SK-N-SH (cell line): Measurements from ENCODE around the gene HINT3. TPM values are rescaled to one million over a fixed set of nuclear protein-coding genes. Genes with fewer than 3 reads are reported as not detected.
A peak's percentile ranks its signal among the peaks of the same experiment; 100 is the strongest.

ENCODE experiments used
- CTCF ChIA-PET: fragments of 300-600, 350-600 bp; formaldehyde crosslinking; extraction: SDS; loops from one replicate; lab custom pipeline; 2021; lab: Yijun Ruan, JAX
- POLR2A ChIA-PET: fragments of 350-600 bp; sonication (Branson Sonifier 250); formaldehyde crosslinking; extraction: SDS; loops from one replicate; lab custom pipeline; 2020; ENCODE audit warnings: antibody characterized with exemption, inconsistent platforms; lab: Yijun Ruan, JAX
- DNase-seq: peaks from one replicate; pipeline ENCODE4 v3.0.0; 2012
- H2AFZ ChIP-seq: fragments of 200-600 bp; sonication (generic); 2 replicates; pipeline ENCODE4 v1.8.1; 2016; ENCODE audit warnings: antibody characterized with exemption, mild to moderate bottlenecking, low read depth
- H3F3A ChIP-seq: fragments of 200-600 bp; sonication (generic); replicated peaks from 2 replicates; pipeline ENCODE3; 2016; ENCODE audit warnings: antibody characterized with exemption, mild to moderate bottlenecking; ENCODE audit not compliant: insufficient read depth
- H3K27ac ChIP-seq, 2 experiments: fragments of 200-500 bp in 1 of 2; fragments of 200-600 bp in 1 of 2; sonication (Bioruptor generic) in 1 of 2; sonication (generic), shearing (Covaris generic) in 1 of 2; 2 replicates each; pipeline versions ENCODE4 v1.5.1 to v1.6.1; 2014 to 2016; ENCODE audit warnings: low read depth in 2 of 2, inconsistent platforms in 1 of 2, low read length in 1 of 2, mild to moderate bottlenecking in 1 of 2, mixed read lengths in 1 of 2
- H3K27me3 ChIP-seq: fragments of 200-600 bp; sonication (generic), shearing (Covaris generic); 2 replicates; pipeline ENCODE4 v1.6.1; 2016; ENCODE audit warnings: mixed run types; ENCODE audit not compliant: insufficient read depth
- H3K36me3 ChIP-seq, 2 experiments: fragments of 200-500 bp in 1 of 2; fragments of 200-600 bp in 1 of 2; sonication (Bioruptor generic) in 1 of 2; sonication (generic) in 1 of 2; replicated peaks in 1 of 2; 2 replicates each; pipeline versions ENCODE3 to v1.5.1; 2014 to 2016; ENCODE audit warnings: low read length in 1 of 2, mild to moderate bottlenecking in 1 of 2; ENCODE audit not compliant: insufficient read depth in 2 of 2, control insufficient read depth in 1 of 2
- H3K4me1 ChIP-seq, 2 experiments: fragments of 200-500 bp in 1 of 2; fragments of 200-600 bp in 1 of 2; sonication (Bioruptor generic) in 1 of 2; sonication (generic), shearing (Covaris generic) in 1 of 2; 2 replicates each; pipeline versions ENCODE4 v1.5.1 to v1.6.1; 2014 to 2016; ENCODE audit warnings: low read depth in 1 of 2, low read length in 1 of 2, mixed run types in 1 of 2; ENCODE audit not compliant: insufficient read depth in 2 of 2, control insufficient read depth in 1 of 2
- H3K4me2 ChIP-seq: fragments of 200-600 bp; sonication (generic), shearing (Covaris generic); 2 replicates; pipeline ENCODE4 v1.6.1; 2017; ENCODE audit warnings: mixed run types
- H3K4me3 ChIP-seq, 2 experiments: fragments of 200-500 bp in 1 of 2; fragments of 200-600 bp in 1 of 2; sonication (Bioruptor generic) in 1 of 2; sonication (generic), shearing (Covaris generic) in 1 of 2; 2 replicates each; pipeline versions ENCODE4 v1.5.1 to v1.8.1; 2014 to 2016; ENCODE audit warnings: low read depth in 2 of 2, inconsistent platforms in 1 of 2, low read length in 1 of 2, mild to moderate bottlenecking in 1 of 2, mixed read lengths in 1 of 2, moderate library complexity in 1 of 2
- H3K79me2 ChIP-seq: fragments of 200-600 bp; sonication (generic); 2 replicates; pipeline ENCODE4 v1.8.1; 2017; ENCODE audit warnings: mild to moderate bottlenecking; ENCODE audit not compliant: insufficient read depth
- H3K9ac ChIP-seq: fragments of 200-600 bp; sonication (generic); 2 replicates; pipeline ENCODE4 v1.6.1; 2017; ENCODE audit warnings: mixed run types
- H3K9me2 ChIP-seq: fragments of 200-600 bp; sonication (generic); 2 replicates; pipeline ENCODE4 v1.6.1; 2017; ENCODE audit warnings: mixed run types
- H3K9me3 ChIP-seq: fragments of 200-600 bp; sonication (generic); 2 replicates; pipeline ENCODE4 v1.6.1; 2017; ENCODE audit warnings: mixed run types, mild to moderate bottlenecking, moderate library complexity
- H4K20me1 ChIP-seq: fragments of 200-600 bp; sonication (generic); 2 replicates; pipeline ENCODE4 v1.6.1; 2017; ENCODE audit warnings: mild to moderate bottlenecking, mixed run types; ENCODE audit not compliant: insufficient read depth
- ELF1 ChIP-seq: IDR thresholded peaks from 2 replicates; pipeline ENCODE4 v1.4.0; 2012
- EP300 ChIP-seq, 2 experiments: IDR thresholded peaks; 2 replicates each; pipeline versions ENCODE4 v1.4.0 to v1.6.1; 2012; ENCODE audit warnings: borderline replicate concordance in 1 of 2, low read depth in 1 of 2, low read length in 1 of 2
- FOXJ3 ChIP-seq: sonication (generic); formaldehyde crosslinking; IDR thresholded peaks from 2 replicates; pipeline ENCODE4 v1.5.1; 2020; ENCODE audit warnings: mild to moderate bottlenecking, missing genetic modification reagents
- FOXM1 ChIP-seq: IDR thresholded peaks from 2 replicates; pipeline ENCODE4 v1.4.0; 2012; ENCODE audit warnings: low read depth, mild to moderate bottlenecking
- GABPA ChIP-seq: IDR thresholded peaks from 2 replicates; pipeline ENCODE4 v1.4.0; 2012; ENCODE audit warnings: low read depth, mild to moderate bottlenecking
- JUND ChIP-seq: IDR thresholded peaks from 2 replicates; pipeline ENCODE4 v1.4.0; 2012
- MEF2A ChIP-seq: IDR thresholded peaks from 2 replicates; pipeline ENCODE4 v1.4.0; 2012; ENCODE audit warnings: low read depth, borderline replicate concordance
- RAD21 ChIP-seq: IDR thresholded peaks from 2 replicates; pipeline ENCODE4 v1.6.1; 2012; ENCODE audit warnings: mild to moderate bottlenecking, low read length
- RFX5 ChIP-seq: IDR thresholded peaks from 2 replicates; pipeline ENCODE4 v1.6.1; 2012; ENCODE audit warnings: mild to moderate bottlenecking, improper control_type of control experiment, low read length
- RXRA ChIP-seq: IDR thresholded peaks from 2 replicates; pipeline ENCODE4 v1.4.0; 2012; ENCODE audit warnings: low read depth, mild to moderate bottlenecking, borderline replicate concordance
- SMC3 ChIP-seq: IDR thresholded peaks from 2 replicates; pipeline ENCODE4 v1.6.1; 2012; ENCODE audit warnings: low read depth, low read length, improper control_type of control experiment
- TAF1 ChIP-seq: IDR thresholded peaks from 2 replicates; pipeline ENCODE4 v1.6.1; 2012; ENCODE audit warnings: low read depth, mild to moderate bottlenecking, low read length, moderate library complexity, borderline replicate concordance
- WGBS: methylation state at CpG from one replicate; pipeline ENCODE4 v1.1.6; 2017; ENCODE audit warnings: low lambda C conversion rate; 5-methylcytosine and 5-hydroxymethylcytosine counted together
- polyA plus RNA-seq, 3 experiments: library from polyadenylated mRNA; depleted of rRNA; stranded (reverse); fragments of >200 nt; gene quantifications; 2 replicates each; pipeline ENCODE4 v1.2.3, GENCODE V29; 2012
- TF ChIP-seq, protein P1 (sequence below): IDR thresholded peaks from 2 replicates; pipeline ENCODE4; 2012
- TF ChIP-seq, protein P2 (sequence below): fragments of 200-600 bp; sonication (generic); IDR thresholded peaks from 2 replicates; pipeline ENCODE4 v1.6.1; 2017; ENCODE audit warnings: antibody characterized with exemption, mild to moderate bottlenecking, moderate library complexity

Gene HINT3
- polyA plus RNA-seq, 1 of the 3 experiments (the other 2 are of a cell fraction): 1.8 TPM

DNA sequence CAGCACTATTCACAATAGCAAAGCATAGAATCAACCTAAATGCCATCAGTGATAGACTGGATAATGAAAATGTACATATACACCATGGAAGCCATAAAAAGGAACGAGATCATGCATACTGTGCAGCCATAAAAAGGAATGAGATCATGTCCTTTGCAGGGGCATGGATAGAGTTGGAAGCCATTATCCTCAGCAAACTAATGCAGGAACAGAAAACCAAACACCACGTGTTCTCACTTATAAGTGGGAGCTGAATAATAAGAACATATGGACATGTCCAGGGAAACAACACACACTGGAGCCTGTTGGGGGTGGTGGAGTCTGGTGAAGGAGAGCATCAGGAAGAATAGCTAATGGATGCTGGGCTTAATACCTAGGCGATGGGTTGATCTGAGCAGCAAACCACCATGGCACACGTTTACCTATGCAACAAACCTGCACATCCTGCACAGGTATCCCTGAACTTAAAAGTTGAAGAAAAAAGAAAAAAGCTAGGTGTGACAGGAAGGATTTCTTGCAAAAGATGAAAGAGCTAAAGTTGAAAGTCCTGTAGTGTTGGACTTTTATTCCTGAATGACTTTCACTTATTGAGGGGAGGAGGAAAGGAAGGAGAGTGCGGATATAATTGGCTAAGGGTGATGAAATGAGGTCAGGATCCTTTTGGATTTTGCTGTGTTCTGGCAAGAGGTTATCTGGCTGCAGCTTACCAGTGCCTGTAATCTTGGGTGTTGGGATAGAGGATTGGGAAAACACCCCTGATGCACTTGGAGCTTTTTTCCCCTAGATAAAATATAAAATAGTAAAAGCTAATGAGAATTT is 38.3 kb downstream of the HINT3 start:
- no peak overlapping the region for H3K27ac ChIP-seq
- H2AFZ ChIP-seq: no peak overlapping the region
- TF ChIP-seq GABPA (no peak), ELF1 (no peak), FOXJ3 (CRISPR knock-in tag) (no peak), FOXM1 (no peak), TAF1 (no peak), MEF2A (no peak), RFX5 (no peak), RXRA (no peak)
- TF ChIP-seq, protein P1, sequence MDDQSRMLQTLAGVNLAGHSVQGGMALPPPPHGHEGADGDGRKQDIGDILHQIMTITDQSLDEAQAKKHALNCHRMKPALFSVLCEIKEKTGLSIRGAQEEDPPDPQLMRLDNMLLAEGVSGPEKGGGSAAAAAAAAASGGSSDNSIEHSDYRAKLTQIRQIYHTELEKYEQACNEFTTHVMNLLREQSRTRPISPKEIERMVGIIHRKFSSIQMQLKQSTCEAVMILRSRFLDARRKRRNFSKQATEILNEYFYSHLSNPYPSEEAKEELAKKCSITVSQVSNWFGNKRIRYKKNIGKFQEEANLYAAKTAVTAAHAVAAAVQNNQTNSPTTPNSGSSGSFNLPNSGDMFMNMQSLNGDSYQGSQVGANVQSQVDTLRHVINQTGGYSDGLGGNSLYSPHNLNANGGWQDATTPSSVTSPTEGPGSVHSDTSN: no peak
- no peak overlapping the region for H3K4me2 ChIP-seq
- no peaks in the 10 kb centered on the region for H4K20me1 ChIP-seq
- H3K27me3 ChIP-seq: no peaks in the 10 kb centered on the region
- no peak overlapping the region for H3K4me3 ChIP-seq
- no peaks in the 10 kb centered on the region; a peak in 1 of 4 replicates for H3K4me1 ChIP-seq
- H3K9ac ChIP-seq: no peak overlapping the region
- peaks cover 11 to 24% of the 10 kb centered on the region in 2 experiments for H3K36me3 ChIP-seq
- no peak for DNase-seq
- peaks cover 4% of the 10 kb centered on the region for H3F3A ChIP-seq
- POLR2A ChIA-PET: interaction anchor here (1.9 kb wide), 1 partner anchor 9 kb away, joined by 12 read pairs; the partner anchor contains the start of gene TRMT11
- CTCF ChIA-PET: interaction anchor here (0.8 to 3.5 kb wide), 19 partner anchors 9 to 1127 kb away, joined by 3 to 21 read pairs (median 4); partner anchors contain the start of genes HINT3 and TRMT11
- H3K9me3 ChIP-seq: no peaks in the 10 kb centered on the region
- WGBS: 83% methylated on average over 5 of the region's 5 CpGs
- peaks cover 13% of the 10 kb centered on the region; the same call in 1 of the 2 replicates for H3K79me2 ChIP-seq
- H3K9me2 ChIP-seq: no peaks in the 10 kb centered on the region

DNA sequence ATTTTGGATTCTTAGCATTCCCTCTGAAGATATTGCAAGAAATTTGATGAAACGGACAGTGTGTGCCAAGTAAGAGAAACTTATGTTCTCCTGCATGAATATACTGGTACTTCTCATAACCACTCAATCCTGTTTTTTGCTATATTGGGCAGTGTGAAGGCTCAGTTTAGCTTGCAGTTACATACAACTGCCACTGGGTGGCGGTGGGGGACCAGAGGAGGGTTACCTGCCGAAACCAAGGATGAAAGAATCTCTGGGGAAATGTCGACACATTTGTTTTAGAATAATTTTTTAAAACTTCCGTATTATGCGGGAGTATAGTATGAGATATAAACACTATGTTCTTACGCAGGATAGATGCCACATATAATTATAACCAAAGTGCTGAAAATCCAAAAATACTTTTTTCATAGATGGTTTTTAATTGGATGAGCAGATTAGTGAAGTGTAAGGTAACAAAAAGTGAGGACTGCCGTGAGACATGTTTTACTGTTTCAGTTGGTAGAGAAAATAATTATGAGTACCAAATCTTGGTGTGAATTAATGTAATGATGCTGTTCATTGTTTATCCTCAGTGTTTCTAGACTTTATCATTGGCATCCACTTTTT is 39.5 kb downstream of the HINT3 start:
- Histone ChIP-seq H3K4me3 (no peak overlapping the region; a peak in 1 of 4 replicates), H2AFZ (no peak overlapping the region), H3K4me2 (peak overlapping the region; percentile 15; the same call in 1 of the 2 replicates)

More for the DNA sequence above, 39.5 kb downstream of the HINT3 start:
- POLR2A ChIA-PET: interaction anchor here (1.9 kb wide), 1 partner anchor 10 kb away, joined by 12 read pairs; the partner anchor contains the start of gene TRMT11
- CTCF ChIA-PET: interaction anchor here (0.6 to 3.5 kb wide), 30 partner anchors 9 to 1126 kb away, joined by 3 to 21 read pairs (median 4); partner anchors contain the start of gene TRMT11
- TF ChIP-seq EP300 (IDR thresholded peaks at IDR 0.05; ENCODE audit: borderline replicate concordance in 1 of 2, low read depth in 1 of 2, low read length in 1 of 2) (no peak), RAD21 (peak; percentile 94), JUND (no peak), SMC3 (peak; percentile 79)
- TF ChIP-seq, protein P2, sequence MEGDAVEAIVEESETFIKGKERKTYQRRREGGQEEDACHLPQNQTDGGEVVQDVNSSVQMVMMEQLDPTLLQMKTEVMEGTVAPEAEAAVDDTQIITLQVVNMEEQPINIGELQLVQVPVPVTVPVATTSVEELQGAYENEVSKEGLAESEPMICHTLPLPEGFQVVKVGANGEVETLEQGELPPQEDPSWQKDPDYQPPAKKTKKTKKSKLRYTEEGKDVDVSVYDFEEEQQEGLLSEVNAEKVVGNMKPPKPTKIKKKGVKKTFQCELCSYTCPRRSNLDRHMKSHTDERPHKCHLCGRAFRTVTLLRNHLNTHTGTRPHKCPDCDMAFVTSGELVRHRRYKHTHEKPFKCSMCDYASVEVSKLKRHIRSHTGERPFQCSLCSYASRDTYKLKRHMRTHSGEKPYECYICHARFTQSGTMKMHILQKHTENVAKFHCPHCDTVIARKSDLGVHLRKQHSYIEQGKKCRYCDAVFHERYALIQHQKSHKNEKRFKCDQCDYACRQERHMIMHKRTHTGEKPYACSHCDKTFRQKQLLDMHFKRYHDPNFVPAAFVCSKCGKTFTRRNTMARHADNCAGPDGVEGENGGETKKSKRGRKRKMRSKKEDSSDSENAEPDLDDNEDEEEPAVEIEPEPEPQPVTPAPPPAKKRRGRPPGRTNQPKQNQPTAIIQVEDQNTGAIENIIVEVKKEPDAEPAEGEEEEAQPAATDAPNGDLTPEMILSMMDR: peak; percentile 99
- 6% methylated on average over 8 of the region's 8 CpGs for WGBS
- Histone ChIP-seq H4K20me1 (no peaks in the 10 kb centered on the region), H3K36me3 (peaks cover 12 to 36% of the 10 kb centered on the region in 2 experiments), H3F3A (peaks cover 4% of the 10 kb centered on the region), H3K79me2 (0 out of 2 replicates have a peak, but pooled peaks cover 5% of the 10 kb centered on the region), H3K27ac (no peak overlapping the region), H3K27me3 (no peaks in the 10 kb centered on the region), H3K9me2 (no peaks in the 10 kb centered on the region), H3K4me1 (no peaks in the 10 kb centered on the region; a peak in 1 of 4 replicates), H3K9me3 (no peaks in the 10 kb centered on the region), H3K9ac (no peak overlapping the region)
- DNase-seq: peak; percentile 57
